Mesenchymal stem cell (in vitro differentiated cells and primary cell): ENCODE measurements around the gene FOXN3.

Experiments used
- DNase-seq: peaks from one replicate; pipeline ENCODE4 v3.0.0-alpha.2; 2013
- H2AFZ ChIP-seq: one replicate; pipeline ENCODE4 v1.6.1; 2013; ENCODE audit warnings: low read depth, mild to moderate bottlenecking, control low read depth, inconsistent platforms, low read length, moderate library complexity
- H2AK5ac ChIP-seq: 2 replicates; pipeline ENCODE4 v1.6.1; 2013; ENCODE audit warnings: low read length, moderate library complexity, mild to moderate bottlenecking, inconsistent platforms; ENCODE audit not compliant: severe bottlenecking
- H2BK120ac ChIP-seq: one replicate; pipeline ENCODE4 v1.6.1; 2013; ENCODE audit warnings: low read depth, mild to moderate bottlenecking, inconsistent platforms, low read length, moderate library complexity
- H2BK12ac ChIP-seq, 2 experiments: one replicate each; pipeline ENCODE4 v1.6.1; 2013; ENCODE audit warnings: inconsistent platforms in 2 of 2, low read length in 2 of 2, mild to moderate bottlenecking in 2 of 2, moderate library complexity in 2 of 2, control low read depth in 1 of 2
- H2BK15ac ChIP-seq: one replicate; pipeline ENCODE4 v1.6.1; 2013; ENCODE audit warnings: mild to moderate bottlenecking, low read depth, inconsistent platforms; ENCODE audit not compliant: poor library complexity, severe bottlenecking
- H2BK5ac ChIP-seq: 2 replicates; pipeline ENCODE4 v1.6.1; 2013; ENCODE audit warnings: low read depth, mild to moderate bottlenecking, low read length, control low read depth, inconsistent platforms; ENCODE audit not compliant: poor library complexity, severe bottlenecking
- H3K14ac ChIP-seq, 2 experiments: one replicate each; pipeline ENCODE4 v1.6.1; 2013; ENCODE audit warnings: inconsistent platforms in 2 of 2, low read length in 2 of 2, control low read depth in 1 of 2, mild to moderate bottlenecking in 1 of 2, moderate library complexity in 1 of 2
- H3K18ac ChIP-seq, 2 experiments: one replicate each; pipeline ENCODE4 v1.6.1; 2013; ENCODE audit warnings: inconsistent platforms in 2 of 2, low read length in 2 of 2, control low read depth in 1 of 2, low read depth in 1 of 2, mild to moderate bottlenecking in 1 of 2
- H3K23ac ChIP-seq, 2 experiments: one replicate each; pipeline ENCODE4 v1.6.1; 2013; ENCODE audit warnings: inconsistent platforms in 2 of 2, low read length in 2 of 2, mild to moderate bottlenecking in 2 of 2, moderate library complexity in 2 of 2, control low read depth in 1 of 2
- H3K27ac ChIP-seq: 2 replicates; pipeline ENCODE4 v1.5.1; 2013; ENCODE audit warnings: mild to moderate bottlenecking, moderate library complexity, low read length, control low read depth, inconsistent platforms; ENCODE audit not compliant: poor library complexity, severe bottlenecking
- H3K27me3 ChIP-seq, 2 experiments: 2 replicates each; pipeline versions ENCODE4 v1.6.1 to v1.7.0; 2013; ENCODE audit warnings: low read length in 2 of 2, mild to moderate bottlenecking in 2 of 2, moderate library complexity in 2 of 2, control low read depth in 1 of 2, inconsistent platforms in 1 of 2; ENCODE audit not compliant: control insufficient read depth in 1 of 2, insufficient read depth in 1 of 2
- H3K36me3 ChIP-seq, 2 experiments: 2 replicates each; pipeline versions ENCODE4 v1.6.1 to v1.7.0; 2013; ENCODE audit warnings: low read length in 2 of 2, control low read depth in 1 of 2, inconsistent platforms in 1 of 2, low read depth in 1 of 2, mild to moderate bottlenecking in 1 of 2; ENCODE audit not compliant: insufficient read depth in 2 of 2, control insufficient read depth in 1 of 2
- H3K4ac ChIP-seq, 2 experiments: one replicate each; pipeline ENCODE4 v1.6.1; 2013; ENCODE audit warnings: inconsistent platforms in 2 of 2, low read length in 2 of 2, mild to moderate bottlenecking in 2 of 2, moderate library complexity in 2 of 2, control low read depth in 1 of 2, low read depth in 1 of 2
- H3K4me1 ChIP-seq: 2 replicates; pipeline ENCODE4 v1.6.1; 2013; ENCODE audit warnings: low read depth, low read length, control low read depth; ENCODE audit not compliant: control insufficient read depth, insufficient read depth
- H3K4me2 ChIP-seq: 2 replicates; pipeline ENCODE4 v1.6.1; 2013; ENCODE audit warnings: low read length, mild to moderate bottlenecking, inconsistent platforms; ENCODE audit not compliant: poor library complexity, severe bottlenecking
- H3K4me3 ChIP-seq, 2 experiments: 2 replicates each; pipeline versions ENCODE4 v1.5.1 to v1.7.0; 2013; ENCODE audit warnings: low read length in 2 of 2, mild to moderate bottlenecking in 2 of 2, control low read depth in 1 of 2, low read depth in 1 of 2; ENCODE audit not compliant: insufficient read depth in 1 of 2
- H3K79me1 ChIP-seq: replicated peaks from 2 replicates; pipeline ENCODE4 v1.6.1; 2013; ENCODE audit warnings: mild to moderate bottlenecking, control low read depth, low read length, inconsistent platforms; ENCODE audit not compliant: poor library complexity, severe bottlenecking
- H3K9ac ChIP-seq: 2 replicates; pipeline ENCODE4 v1.7.0; 2013; ENCODE audit warnings: mild to moderate bottlenecking, low read length, moderate library complexity
- H3K9me3 ChIP-seq: 2 replicates; pipeline ENCODE4 v1.7.0; 2013; ENCODE audit warnings: mild to moderate bottlenecking, low read length; ENCODE audit not compliant: control insufficient read depth
- H4K8ac ChIP-seq: one replicate; pipeline ENCODE4 v1.6.1; 2013; ENCODE audit warnings: inconsistent platforms, mild to moderate bottlenecking, low read length, moderate library complexity
- H4K91ac ChIP-seq: one replicate; pipeline ENCODE4 v1.6.1; 2013; ENCODE audit warnings: mild to moderate bottlenecking, low read length, inconsistent platforms
- WGBS: methylation state at CpG from one replicate; pipeline ENCODE4 v1.1.7; 2013; ENCODE audit warnings: mixed read lengths; 5-methylcytosine and 5-hydroxymethylcytosine counted together

Gene FOXN3

GRCh38 chr14:89444516-89445125 lies 27.6 kb upstream of the FOXN3 start:
- no peak overlapping the region for H3K14ac ChIP-seq
- H3K27ac ChIP-seq: peak overlapping the region; percentile 0
- no peak overlapping the region for H4K91ac ChIP-seq
- no peak overlapping the region for H3K4ac ChIP-seq
- no peak overlapping the region for H2AFZ ChIP-seq
- H3K4me2 ChIP-seq: no peak overlapping the region
- H3K4me1 ChIP-seq: peaks cover 12% of the 10 kb centered on the region
- H3K36me3 ChIP-seq: no peaks in the 10 kb centered on the region
- no peak overlapping the region for H2BK120ac ChIP-seq
- H4K8ac ChIP-seq: no peak overlapping the region
- H3K9me3 ChIP-seq: no peaks in the 10 kb centered on the region
- H3K27me3 ChIP-seq: no peaks in the 10 kb centered on the region
- no peak overlapping the region for H3K9ac ChIP-seq
- H3K23ac ChIP-seq: no peak overlapping the region
- H2BK5ac ChIP-seq: no peak overlapping the region
- H2BK15ac ChIP-seq: no peak overlapping the region
- no peak overlapping the region for H3K18ac ChIP-seq
- WGBS: 87% methylated on average over 9 of the region's 10 CpGs
- no peak overlapping the region for H2BK12ac ChIP-seq
- peak overlapping the region; percentile 7 for H2AK5ac ChIP-seq
- H3K79me1 ChIP-seq: peaks cover 12% of the 10 kb centered on the region
- no peak overlapping the region for H3K4me3 ChIP-seq
- DNase-seq: peak; percentile 14

- no peak overlapping the region for H2BK120ac ChIP-seq
- H4K8ac ChIP-seq: no peak overlapping the region
- H4K91ac ChIP-seq: no peak overlapping the region
- H3K27me3 ChIP-seq: no peaks in the 10 kb centered on the region
- no peak overlapping the region for H3K4me3 ChIP-seq
- H3K9ac ChIP-seq: no peak overlapping the region
- no peak overlapping the region for H3K4me2 ChIP-seq
- H2BK12ac ChIP-seq: no peak overlapping the region
- peaks cover 12% of the 10 kb centered on the region for H3K4me1 ChIP-seq
- no peak overlapping the region for H3K18ac ChIP-seq
- no peak for DNase-seq
- H3K23ac ChIP-seq: no peak overlapping the region
- no peak overlapping the region for H2BK15ac ChIP-seq
- H3K79me1 ChIP-seq: peaks cover 10% of the 10 kb centered on the region
- no peak overlapping the region for H3K14ac ChIP-seq
- H3K4ac ChIP-seq: no peak overlapping the region
- no peak overlapping the region for H2BK5ac ChIP-seq
- no peaks in the 10 kb centered on the region for H3K36me3 ChIP-seq
- no peak overlapping the region for H2AFZ ChIP-seq
- no peak overlapping the region for H2AK5ac ChIP-seq
- H3K27ac ChIP-seq: no peak overlapping the region
- no peaks in the 10 kb centered on the region for H3K9me3 ChIP-seq
- WGBS: no CpG with 5 or more reads among the region's 3 CpGs
Measured at GRCh38 chr14:89444044-89444443, 27.0 kb upstream of the FOXN3 start.

GRCh38 chr14:89443042-89443629 lies 26.1 kb upstream of the FOXN3 start:
- Histone ChIP-seq H2BK12ac (no peak overlapping the region), H3K4me1 (peaks cover 12% of the 10 kb centered on the region), H4K91ac (no peak overlapping the region), H2BK5ac (peak overlapping the region; percentile 25), H3K36me3 (no peaks in the 10 kb centered on the region), H2BK15ac (no peak overlapping the region), H3K23ac (no peak overlapping the region), H3K27me3 (no peaks in the 10 kb centered on the region), H3K9me3 (no peaks in the 10 kb centered on the region), H4K8ac (no peak overlapping the region), H3K4me2 (no peak overlapping the region), H3K18ac (no peak overlapping the region), H3K27ac (peak overlapping the region; percentile 64), H3K4ac (no peak overlapping the region), H2AFZ (no peak overlapping the region), H2AK5ac (peak overlapping the region; percentile 1), H3K14ac (no peak overlapping the region), H3K4me3 (no peak overlapping the region), H2BK120ac (no peak overlapping the region), H3K9ac (peak overlapping the region; percentile 46), H3K79me1 (peaks cover 12% of the 10 kb centered on the region)
- 24% methylated on average over 3 of the region's 3 CpGs for WGBS
- no peak for DNase-seq

- no peak overlapping the region for H3K4ac ChIP-seq
- H3K14ac ChIP-seq: no peak overlapping the region
- no peak for DNase-seq
- no peaks in the 10 kb centered on the region for H3K27me3 ChIP-seq
- no peak overlapping the region for H2BK5ac ChIP-seq
- H4K8ac ChIP-seq: no peak overlapping the region
- peaks cover 14% of the 10 kb centered on the region for H3K4me1 ChIP-seq
- H3K36me3 ChIP-seq: no peaks in the 10 kb centered on the region
- H3K18ac ChIP-seq: no peak overlapping the region
- H3K27ac ChIP-seq: no peak overlapping the region
- H2BK120ac ChIP-seq: no peak overlapping the region
- H2BK12ac ChIP-seq: no peak overlapping the region
- peak overlapping the region; percentile 0 for H2AK5ac ChIP-seq
- no peaks in the 10 kb centered on the region for H3K9me3 ChIP-seq
- H3K9ac ChIP-seq: no peak overlapping the region
- H4K91ac ChIP-seq: no peak overlapping the region
- 91% methylated on average over 4 of the region's 4 CpGs for WGBS
- H2AFZ ChIP-seq: no peak overlapping the region
- H3K4me2 ChIP-seq: no peak overlapping the region
- no peak overlapping the region for H3K4me3 ChIP-seq
- no peak overlapping the region for H3K23ac ChIP-seq
- peaks cover 9% of the 10 kb centered on the region for H3K79me1 ChIP-seq
- no peak overlapping the region for H2BK15ac ChIP-seq
Measured at GRCh38 chr14:89442280-89442679, 25.2 kb upstream of the FOXN3 start.
